ENCODE data around the gene GTPBP3. TPM values are rescaled to one million over a fixed set of nuclear protein-coding genes. Genes with fewer than 3 reads are reported as not detected.

GTPBP3 gene
- total RNA-seq, 2 donors from 2014 or later = 20.7 to 72.5 TPM

GRCh38 chr19:17376935-17377600, 39.7 kb downstream of the GTPBP3 start, which contains the start of gene PLVAP:
TSS of gene PLVAP (minus strand) at chr19:17377342. CDS start at chr19:17377288, 54 bp downstream.
- Histone ChIP-seq H3K36me3 (no peaks in the 10 kb centered on the region), H3K4me3 (peak within 1 kb of the TSS; percentile 16), H3K9me3 (no peaks in the 10 kb centered on the region), H3K27me3 (replicated peaks; ENCODE audit: insufficient read depth) (no peaks in the 10 kb centered on the region), H3K27ac (no peak within 1 kb of the TSS), H3K4me1 (ENCODE audit: control insufficient read depth in 1 of 2, low read depth in 2 of 2) (no peaks in the 10 kb centered on the region)
- DNase-seq (ENCODE audit: low spot score) = no peak
- TF ChIP-seq, protein P1, sequence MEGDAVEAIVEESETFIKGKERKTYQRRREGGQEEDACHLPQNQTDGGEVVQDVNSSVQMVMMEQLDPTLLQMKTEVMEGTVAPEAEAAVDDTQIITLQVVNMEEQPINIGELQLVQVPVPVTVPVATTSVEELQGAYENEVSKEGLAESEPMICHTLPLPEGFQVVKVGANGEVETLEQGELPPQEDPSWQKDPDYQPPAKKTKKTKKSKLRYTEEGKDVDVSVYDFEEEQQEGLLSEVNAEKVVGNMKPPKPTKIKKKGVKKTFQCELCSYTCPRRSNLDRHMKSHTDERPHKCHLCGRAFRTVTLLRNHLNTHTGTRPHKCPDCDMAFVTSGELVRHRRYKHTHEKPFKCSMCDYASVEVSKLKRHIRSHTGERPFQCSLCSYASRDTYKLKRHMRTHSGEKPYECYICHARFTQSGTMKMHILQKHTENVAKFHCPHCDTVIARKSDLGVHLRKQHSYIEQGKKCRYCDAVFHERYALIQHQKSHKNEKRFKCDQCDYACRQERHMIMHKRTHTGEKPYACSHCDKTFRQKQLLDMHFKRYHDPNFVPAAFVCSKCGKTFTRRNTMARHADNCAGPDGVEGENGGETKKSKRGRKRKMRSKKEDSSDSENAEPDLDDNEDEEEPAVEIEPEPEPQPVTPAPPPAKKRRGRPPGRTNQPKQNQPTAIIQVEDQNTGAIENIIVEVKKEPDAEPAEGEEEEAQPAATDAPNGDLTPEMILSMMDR (IDR thresholded peaks at IDR 0.05) = no peak
- ATAC-seq (ENCODE audit: insufficient number of reproducible peaks, low FRiP score, low read depth) = no peak

DNA sequence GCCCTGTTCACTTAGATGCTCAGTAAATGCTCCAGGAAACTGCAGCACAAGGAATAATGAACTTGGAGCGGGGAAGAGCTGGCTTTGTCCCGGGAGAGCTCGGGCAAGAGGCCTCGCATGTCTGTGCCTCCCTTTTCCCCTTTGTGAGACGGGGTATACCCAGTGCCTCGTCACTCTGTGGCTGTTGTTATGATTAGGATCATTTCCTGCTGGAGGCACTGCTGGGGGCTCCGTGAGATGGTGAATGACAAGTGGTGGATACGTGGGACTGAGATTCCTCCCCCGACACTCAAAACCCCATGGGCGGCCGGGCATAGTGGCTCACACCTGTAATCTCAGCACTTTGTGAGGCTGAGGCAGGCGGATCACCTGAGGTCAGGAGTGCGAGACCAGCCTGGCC, 40.9 kb downstream of the GTPBP3 start:
- Histone ChIP-seq H3K27ac (no peak overlapping the region), H3K9me3 (no peaks in the 10 kb centered on the region), H3K27me3 (replicated peaks; ENCODE audit: insufficient read depth) (no peaks in the 10 kb centered on the region), H3K4me3 (no peak overlapping the region), H3K4me1 (ENCODE audit: control insufficient read depth in 1 of 2, low read depth in 2 of 2) (peaks cover 6 to 10% of the 10 kb centered on the region in 2 donors), H3K36me3 (no peaks in the 10 kb centered on the region)
- DNase-seq (ENCODE audit: low spot score) (no peak), ATAC-seq (ENCODE audit: insufficient number of reproducible peaks, low FRiP score, low read depth) (no peak)
- TF ChIP-seq, protein P1 (IDR thresholded peaks at IDR 0.05) = no peak

- no peak for ATAC-seq (ENCODE audit: insufficient number of reproducible peaks, low FRiP score, low read depth)
Observed at GRCh38 chr19:17379221-17379631, 41.9 kb downstream of the GTPBP3 start.

DNA sequence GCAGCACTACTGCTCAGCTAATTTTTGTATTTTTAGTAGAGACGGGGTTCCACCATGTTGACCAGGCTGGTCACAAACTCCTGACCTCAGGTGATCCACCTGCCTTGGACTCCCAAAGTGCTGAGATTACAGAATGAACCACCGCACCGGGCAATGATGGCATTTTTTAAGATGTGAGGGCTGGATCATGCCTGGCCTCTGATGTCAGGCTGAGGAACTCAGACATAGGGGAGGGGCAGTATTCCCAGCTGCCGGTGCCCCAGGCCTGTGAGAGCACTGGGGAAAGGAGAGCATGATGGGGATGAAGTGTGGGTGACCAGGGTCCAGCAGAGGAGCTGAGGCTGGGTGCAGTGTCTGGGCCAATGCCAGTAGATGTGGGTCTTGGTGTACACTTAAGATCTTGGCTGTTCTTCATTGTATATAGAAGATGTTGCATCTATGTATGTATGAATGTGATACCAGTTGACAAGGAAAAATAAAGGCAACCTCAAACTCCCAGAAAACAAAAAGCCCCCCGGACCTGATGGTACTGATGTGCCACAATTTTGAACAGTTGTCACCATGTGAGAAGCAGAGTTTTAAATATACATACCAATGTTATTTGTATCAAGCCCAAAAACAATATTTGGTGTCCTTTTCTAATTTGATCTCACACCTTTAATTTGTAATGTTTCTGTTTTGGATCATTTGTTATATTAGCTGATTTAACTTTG, 43.2 kb downstream of the GTPBP3 start:
- Histone ChIP-seq H3K4me3 (no peak overlapping the region), H3K4me1 (ENCODE audit: control insufficient read depth in 1 of 2, low read depth in 2 of 2) (peaks cover 8 to 15% of the 10 kb centered on the region in 2 donors), H3K27me3 (replicated peaks; ENCODE audit: insufficient read depth) (no peaks in the 10 kb centered on the region), H3K27ac (no peak overlapping the region), H3K36me3 (no peaks in the 10 kb centered on the region), H3K9me3 (no peaks in the 10 kb centered on the region)
- no peak for DNase-seq (ENCODE audit: low spot score)
- no peak for ATAC-seq (ENCODE audit: insufficient number of reproducible peaks, low FRiP score, low read depth)
- TF ChIP-seq, protein P1 (IDR thresholded peaks at IDR 0.05) = no peak

More at GRCh38 chr19:17379221-17379631, 41.9 kb downstream of the GTPBP3 start:
- no peak for DNase-seq (ENCODE audit: low spot score)
- H3K4me3 ChIP-seq = no peak overlapping the region
- H3K4me1 ChIP-seq (ENCODE audit: control insufficient read depth in 1 of 2, low read depth in 2 of 2) = peaks cover 8 to 14% of the 10 kb centered on the region in 2 donors
- no peaks in the 10 kb centered on the region for H3K9me3 ChIP-seq
- H3K27me3 ChIP-seq (replicated peaks; ENCODE audit: insufficient read depth) = no peaks in the 10 kb centered on the region
- H3K36me3 ChIP-seq = no peaks in the 10 kb centered on the region
- TF ChIP-seq, protein P1 (IDR thresholded peaks at IDR 0.05) = no peak
- H3K27ac ChIP-seq = no peak overlapping the region

GRCh38 chr19:17385878-17386611, 48.7 kb downstream of the GTPBP3 start:
- DNase-seq (ENCODE audit: low spot score) = no peak
- no peak overlapping the region for H3K27ac ChIP-seq
- peaks cover 10 to 25% of the 10 kb centered on the region in 2 donors for H3K4me1 ChIP-seq (ENCODE audit: control insufficient read depth in 1 of 2, low read depth in 2 of 2)
- ATAC-seq (ENCODE audit: insufficient number of reproducible peaks, low FRiP score, low read depth) = no peak
- no peaks in the 10 kb centered on the region for H3K9me3 ChIP-seq
- H3K36me3 ChIP-seq = no peaks in the 10 kb centered on the region
- H3K4me3 ChIP-seq = no peak overlapping the region
- no peaks in the 10 kb centered on the region for H3K27me3 ChIP-seq (replicated peaks; ENCODE audit: insufficient read depth)
- TF ChIP-seq, protein P1 (IDR thresholded peaks at IDR 0.05) = peak; percentile 95

Measured in thoracic aorta (tissue), 2 donors.